Globus pallidus (tissue), 1 donor: ENCODE data around the gene HDAC4.

Experiments used
- DNase-seq: peaks from one replicate; pipeline ENCODE4 v3.0.0-alpha.2; 2015; ENCODE audit warnings: low spot score

Gene HDAC4

DNA sequence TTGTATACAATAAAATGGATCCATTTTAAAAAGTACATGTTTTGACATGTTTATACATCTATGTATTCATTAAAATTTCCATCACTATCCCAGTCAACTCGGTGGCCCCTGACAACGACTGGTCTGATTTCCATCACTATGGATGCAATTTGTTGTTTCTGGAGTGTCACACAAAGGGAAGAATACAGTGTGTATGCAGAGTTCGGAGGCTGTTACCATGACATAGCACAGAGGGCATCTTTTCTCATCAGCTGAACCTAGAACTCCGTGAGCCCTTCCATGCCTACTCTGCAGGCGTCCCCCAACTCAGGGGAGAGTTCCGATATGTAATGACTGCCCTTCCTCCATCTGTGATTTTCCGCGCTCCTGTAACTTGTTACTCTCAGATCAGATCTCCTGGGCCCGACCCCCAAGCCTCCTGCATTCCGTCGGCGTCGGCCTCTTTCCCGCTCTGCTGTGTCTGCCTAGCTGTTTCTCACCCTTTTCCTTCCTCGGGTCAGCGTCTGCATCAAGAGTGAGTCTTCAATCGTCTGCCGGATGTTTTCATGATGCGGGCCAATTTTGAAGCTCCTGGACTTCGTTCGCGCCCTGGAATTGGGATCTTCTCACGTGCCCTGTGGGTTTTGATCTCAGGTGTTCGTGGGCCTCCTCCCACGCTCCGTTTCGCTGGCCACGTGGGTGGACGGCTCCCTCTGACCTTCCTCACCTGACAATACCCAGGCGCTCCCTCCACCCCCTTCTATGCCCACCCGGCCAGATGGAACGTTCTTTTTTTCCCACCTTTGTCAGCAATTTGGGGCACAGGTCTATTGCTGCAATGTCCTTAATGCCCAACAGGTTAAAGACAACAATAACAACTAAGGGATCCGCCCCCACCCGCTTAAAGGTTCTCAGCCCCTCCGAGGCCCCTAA, 391.9 kb downstream of the HDAC4 start:
- no peak for DNase-seq

- DNase-seq: no peak
Measured at GRCh38 chr2:239008004-239008403, 392.8 kb downstream of the HDAC4 start.

DNA sequence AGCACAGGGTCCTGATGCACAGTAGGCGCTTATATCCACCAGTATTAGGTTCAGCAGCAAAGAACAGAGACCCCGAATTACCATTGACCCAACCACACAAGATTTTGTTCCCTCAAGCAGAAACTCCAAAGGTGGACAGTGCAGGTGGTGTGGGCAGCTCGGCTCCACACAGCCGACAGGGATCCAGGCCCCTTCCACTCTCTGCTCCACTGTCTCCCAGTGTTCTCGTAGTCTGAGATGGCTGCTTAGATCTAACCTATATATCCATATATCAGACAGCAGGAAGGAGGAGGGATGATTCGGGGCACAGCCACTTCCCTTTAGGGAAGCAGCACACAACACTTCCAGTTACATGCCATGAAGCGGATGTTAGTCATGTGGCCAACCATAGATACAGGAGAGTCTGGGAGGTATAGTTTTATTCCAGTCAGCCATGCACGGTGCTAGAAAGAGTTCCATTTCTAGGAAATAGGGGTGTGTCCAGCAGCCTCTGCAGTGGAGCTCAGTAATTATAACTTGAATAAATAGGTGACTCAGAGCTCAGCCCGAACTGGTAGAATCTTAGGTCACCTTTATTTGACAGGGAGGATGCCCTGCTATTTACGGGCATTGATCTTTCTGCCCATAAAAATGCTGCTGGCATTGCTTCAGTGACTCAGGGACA, 394.1 kb downstream of the HDAC4 start:
- no peak for DNase-seq

GRCh38 chr2:239005586-239005985, 395.2 kb downstream of the HDAC4 start:
- DNase-seq: no peak

GRCh38 chr2:239004274-239005015, 396.4 kb downstream of the HDAC4 start:
- DNase-seq: no peak

- no peak for DNase-seq
Measured at GRCh38 chr2:239003624-239004273, 397.1 kb downstream of the HDAC4 start.

- no peak for DNase-seq
Measured at GRCh38 chr2:239002954-239003623, 397.7 kb downstream of the HDAC4 start.

DNA sequence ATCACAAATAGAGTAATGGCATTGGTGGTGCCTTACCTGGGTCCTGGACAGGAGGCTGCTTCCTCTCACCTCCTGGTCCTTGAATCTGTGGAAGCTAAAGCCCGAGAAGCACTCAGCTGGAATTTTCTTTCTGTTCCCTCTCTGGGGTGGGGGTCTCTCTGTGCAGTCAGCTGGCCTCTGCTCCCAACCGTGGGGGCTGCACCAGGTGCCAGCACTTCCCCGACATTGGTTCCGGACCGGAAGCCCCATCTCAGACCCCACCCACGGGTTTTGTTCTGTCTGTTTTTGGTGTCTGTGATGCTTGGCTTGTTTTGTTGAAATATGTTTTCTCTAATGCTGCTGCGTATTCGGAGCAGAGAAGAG, 398.2 kb downstream of the HDAC4 start:
- DNase-seq: no peak

GRCh38 chr2:239001794-239002193, 399.0 kb downstream of the HDAC4 start:
- no peak for DNase-seq

GRCh38 chr2:239000500-239001073, 400.2 kb downstream of the HDAC4 start:
- DNase-seq: no peak

DNA sequence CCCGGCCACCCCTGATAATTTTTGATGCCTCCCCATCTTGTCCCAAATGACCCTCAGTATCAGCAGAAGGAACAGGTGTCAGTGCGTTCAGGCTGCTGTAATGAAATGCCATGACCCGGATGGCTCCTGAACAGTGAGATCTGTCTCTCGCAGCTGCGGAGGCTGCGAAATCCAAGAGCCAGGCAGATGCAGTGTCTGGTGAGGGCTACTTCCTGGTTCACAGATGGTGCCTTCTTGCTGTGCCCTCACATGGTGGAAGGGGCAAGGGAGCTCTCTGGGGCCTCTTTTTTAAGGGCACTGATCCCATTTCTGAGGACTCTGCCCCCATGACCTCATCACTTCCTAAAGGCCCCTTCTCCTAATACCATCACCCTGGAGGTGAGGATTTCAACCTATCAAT, 400.7 kb downstream of the HDAC4 start:
- DNase-seq: no peak

DNA sequence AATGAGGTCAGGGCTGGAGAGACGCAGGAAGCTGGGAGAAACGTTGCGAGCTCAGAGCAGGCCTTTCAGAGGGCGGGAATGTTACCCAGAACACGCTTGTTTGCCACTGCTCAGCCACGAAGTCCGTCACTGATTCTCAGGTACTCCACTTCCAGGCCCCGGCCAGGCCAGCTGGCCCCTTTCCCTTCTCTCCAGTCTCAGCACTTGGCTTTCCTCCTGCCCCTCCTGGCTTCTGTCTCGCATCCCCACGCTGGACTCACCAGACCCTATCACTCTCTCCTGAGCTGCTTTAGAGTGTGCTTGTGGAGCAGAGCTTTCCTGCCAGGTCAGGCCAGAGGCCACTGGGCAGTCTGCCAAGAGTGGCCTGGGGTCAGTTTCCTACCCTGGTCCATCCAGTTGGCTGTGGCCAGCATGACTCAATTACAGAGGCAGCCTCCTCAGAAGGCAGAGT, 401.5 kb downstream of the HDAC4 start:
- DNase-seq: no peak

DNA sequence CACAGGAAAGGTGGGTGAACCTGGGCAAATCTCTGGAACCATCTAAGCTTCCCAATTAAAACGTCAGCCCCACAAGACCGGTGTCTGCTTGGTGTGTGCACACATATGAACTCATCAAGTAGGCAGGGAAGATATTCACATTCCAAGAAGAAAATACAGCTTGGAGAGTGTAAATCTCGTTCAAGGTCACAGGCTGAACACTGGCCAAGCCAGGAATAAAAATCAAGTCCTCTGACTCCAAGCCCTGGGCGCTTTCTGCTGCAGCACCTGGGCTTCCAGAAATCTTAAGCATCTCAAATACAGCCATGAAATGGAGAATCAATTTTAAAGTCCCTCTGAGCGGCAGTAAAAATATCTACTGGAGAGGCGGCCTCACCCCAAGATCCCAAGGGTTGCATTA, 402.0 kb downstream of the HDAC4 start:
- no peak for DNase-seq
